Thoracic aorta (tissue), 2 donors: ENCODE measurements around the gene ID3. TPM values are rescaled to one million over a fixed set of nuclear protein-coding genes. Genes with fewer than 3 reads are reported as not detected.

Experiments
- ATAC-seq: fragments of 150-250 bp; one replicate; pipeline ENCODE4 v1.8.0; 2017; ENCODE audit warnings: low read depth; ENCODE audit not compliant: insufficient number of reproducible peaks, low FRiP score
- DNase-seq: peaks from one replicate; pipeline ENCODE4 v3.0.0-alpha.2; 2020; ENCODE audit warnings: low spot score
- H3K27ac ChIP-seq, 2 donors: fragments of 200-600 bp; sonication (generic); 1 replicate in 1 of 2; 2 replicates in 1 of 2; pipeline ENCODE4 v1.5.1; 2016; ENCODE audit warnings: mild to moderate bottlenecking in 2 of 2, moderate library complexity in 2 of 2
- H3K27me3 ChIP-seq: fragments of 200-600 bp; sonication (generic); replicated peaks from 2 replicates; pipeline ENCODE4 v1.6.0; 2016; ENCODE audit warnings: mild to moderate bottlenecking; ENCODE audit not compliant: insufficient read depth
- H3K36me3 ChIP-seq: fragments of 200-600 bp; sonication (generic); one replicate; pipeline ENCODE4 v1.5.1; 2016
- H3K4me1 ChIP-seq, 2 donors: fragments of 200-600 bp; sonication (generic); 1 replicate in 1 of 2; 2 replicates in 1 of 2; pipeline versions ENCODE4 v1.5.1 to v1.6.0; 2016; ENCODE audit warnings: low read depth in 2 of 2, mild to moderate bottlenecking in 1 of 2; ENCODE audit not compliant: control insufficient read depth in 1 of 2
- H3K4me3 ChIP-seq: fragments of 200-600 bp; sonication (generic); 2 replicates; pipeline ENCODE4 v1.5.1; 2016; ENCODE audit warnings: mild to moderate bottlenecking
- H3K9me3 ChIP-seq: fragments of 200-600 bp; sonication (generic); 2 replicates; pipeline ENCODE4 v1.5.1; 2016
- CTCF ChIP-seq: fragments of 200-600 bp; sonication (generic); IDR thresholded peaks from one replicate; pipeline ENCODE4 v1.5.1; 2019; ENCODE audit warnings: antibody characterized with exemption
- total RNA-seq, 2 donors: library from RNA; depleted of rRNA; stranded (reverse); fragments of >200 nt; gene quantifications; one replicate each; pipeline versions ENCODE4 v1.1.0 to v1.2.3, GENCODE V29; 2016

Gene ID3
- total RNA-seq, 2 donors from 2014 or later, result 309 to 692 TPM

DNA sequence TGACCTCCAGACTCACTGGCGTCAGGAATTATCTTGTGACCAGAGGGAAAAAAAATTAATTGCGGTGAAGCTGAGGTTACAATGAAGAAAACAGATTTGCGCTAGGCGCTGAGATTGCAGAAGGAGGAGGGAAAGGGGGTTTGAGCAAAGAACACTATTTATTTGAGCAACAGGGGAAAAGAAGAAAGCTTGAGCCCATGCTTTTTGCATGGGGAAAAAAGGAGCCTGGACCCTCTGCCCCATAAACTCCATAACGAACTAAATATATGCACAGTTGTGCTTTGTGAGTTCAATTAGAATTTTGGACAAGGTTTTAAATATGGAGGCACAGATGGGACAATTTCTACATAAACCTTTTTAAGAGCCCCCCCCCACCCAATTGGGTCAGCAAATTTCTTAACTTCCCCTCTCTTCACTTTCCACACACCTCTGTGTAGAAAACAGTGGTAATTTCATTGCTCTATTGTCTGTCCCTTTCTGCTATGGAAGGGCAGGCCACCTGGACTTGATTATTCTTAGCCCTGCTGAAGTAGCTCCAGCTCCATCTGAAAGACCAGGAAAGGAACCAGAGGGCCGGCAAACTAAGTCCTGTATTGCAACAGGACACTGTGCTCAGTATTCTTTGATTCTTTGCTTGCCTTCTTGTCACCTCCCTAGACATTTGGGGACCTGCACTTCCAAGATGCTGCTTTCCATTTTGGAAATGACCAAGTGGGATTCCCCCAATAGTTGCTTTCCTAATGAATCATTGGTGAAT, 862 bp upstream of the ID3 start:
- DNase-seq (no peak), ATAC-seq (no peak)
- H3K27ac ChIP-seq, result peak overlapping the region; percentile 94 to 96
- H3K4me1 ChIP-seq, result peaks cover 42 to 48% of the 10 kb centered on the region in 2 donors
- no peaks in the 10 kb centered on the region for H3K9me3 ChIP-seq
- H3K36me3 ChIP-seq, result peaks cover 13% of the 10 kb centered on the region
- no peaks in the 10 kb centered on the region for H3K27me3 ChIP-seq
- peak overlapping the region; percentile 93 for H3K4me3 ChIP-seq
- TF ChIP-seq CTCF, result no peak

DNA sequence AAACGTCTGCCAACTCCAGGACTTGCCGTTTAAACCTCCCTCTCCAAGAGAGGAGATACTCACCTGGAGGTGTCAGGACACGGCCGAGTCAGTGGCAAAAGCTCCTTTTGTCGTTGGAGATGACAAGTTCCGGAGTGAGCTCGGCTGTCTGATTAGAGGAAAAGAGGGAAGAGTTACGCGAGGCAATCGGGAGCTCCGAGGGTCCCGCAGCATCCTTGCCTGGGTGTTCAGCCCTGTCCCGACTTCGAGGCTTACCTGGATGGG, 497 bp downstream of the ID3 start:
- peaks cover 36 to 42% of the 10 kb centered on the region in 2 donors for H3K4me1 ChIP-seq
- ATAC-seq, result no peak

GRCh38 chr1:23558140-23558871, 995 bp downstream of the ID3 start:
- Histone ChIP-seq H3K27me3 (no peaks in the 10 kb centered on the region), H3K9me3 (no peaks in the 10 kb centered on the region), H3K27ac (peak overlapping the region; percentile 92 to 94), H3K36me3 (peaks cover 13% of the 10 kb centered on the region), H3K4me3 (peak overlapping the region; percentile 93), H3K4me1 (peaks cover 35 to 42% of the 10 kb centered on the region in 2 donors)
- ATAC-seq (no peak), DNase-seq (no peak)
- no peak for TF ChIP-seq CTCF

More for the DNA sequence above, 497 bp downstream of the ID3 start:
- TF ChIP-seq CTCF, result no peak
- Histone ChIP-seq H3K4me3 (peak overlapping the region; percentile 93), H3K27ac (peak overlapping the region; percentile 92 to 94), H3K9me3 (no peaks in the 10 kb centered on the region), H3K27me3 (no peaks in the 10 kb centered on the region), H3K36me3 (peaks cover 13% of the 10 kb centered on the region)
- DNase-seq, result no peak

GRCh38 chr1:23557471-23558124, 1.7 kb downstream of the ID3 start:
- Histone ChIP-seq H3K27ac (peak overlapping the region; percentile 92 to 94), H3K9me3 (no peaks in the 10 kb centered on the region), H3K4me1 (peaks cover 29 to 43% of the 10 kb centered on the region in 2 donors), H3K36me3 (peaks cover 13% of the 10 kb centered on the region), H3K4me3 (peak overlapping the region; percentile 93), H3K27me3 (no peaks in the 10 kb centered on the region)
- no peak for TF ChIP-seq CTCF
- DNase-seq (no peak), ATAC-seq (no peak)
